SK-N-SH (cell line): Measurements from ENCODE around the gene NOTCH1.

ENCODE experiments used
- CTCF ChIP-seq: fragments of 200-600 bp; sonication (generic); IDR thresholded peaks from 2 replicates; pipeline ENCODE4 v1.6.1; 2017; ENCODE audit warnings: antibody characterized with exemption, mild to moderate bottlenecking, moderate library complexity
- EZH2phosphoT487 ChIP-seq: fragments of 200-600 bp; sonication (generic); IDR thresholded peaks from 2 replicates; pipeline ENCODE4 v1.6.1; 2017; ENCODE audit warnings: low read depth, mixed run types, mild to moderate bottlenecking, antibody characterized with exemption, moderate library complexity, borderline replicate concordance
- FOXM1 ChIP-seq: IDR thresholded peaks from 2 replicates; pipeline ENCODE4 v1.4.0; 2012; ENCODE audit warnings: low read depth, mild to moderate bottlenecking
- GABPA ChIP-seq: IDR thresholded peaks from 2 replicates; pipeline ENCODE4 v1.4.0; 2012; ENCODE audit warnings: low read depth, mild to moderate bottlenecking
- GATA2 ChIP-seq: sonication (generic); formaldehyde crosslinking; IDR thresholded peaks from 2 replicates; pipeline ENCODE4 v1.5.0; 2020; ENCODE audit warnings: mild to moderate bottlenecking, missing genetic modification reagents
- USF2 ChIP-seq: fragments of 150-350 bp; IDR thresholded peaks from 2 replicates; pipeline ENCODE4 v1.6.1; 2017; ENCODE audit warnings: antibody characterized with exemption, low read length, low read depth, borderline replicate concordance

- no peak for TF ChIP-seq GATA2 (CRISPR knock-in tag)
- no peak for TF ChIP-seq EZH2phosphoT487
- TF ChIP-seq FOXM1: no peak
- TF ChIP-seq CTCF: no peak
- no peak for TF ChIP-seq USF2
- TF ChIP-seq GABPA: no peak
These were observed 10.3 kb upstream of the NOTCH1 start for GRCh38 chr9:136556166-136556565.
